GM23248 (cell line): ENCODE measurements around the gene LTO1. TPM values are rescaled to one million over a fixed set of nuclear protein-coding genes. Genes with fewer than 3 reads are reported as not detected.
A peak's percentile ranks its signal among the peaks of the same experiment; 100 is the strongest.

Experiments used
- DNase-seq: peaks from one replicate; pipeline ENCODE4 v3.0.0-alpha.2; 2015
- H2AFZ ChIP-seq: fragments of 200-600 bp; sonication (generic); 2 replicates; pipeline ENCODE4 v1.6.1; 2016; ENCODE audit warnings: antibody characterized with exemption
- H3F3A ChIP-seq: fragments of 200-600 bp; sonication (generic); 2 replicates; pipeline ENCODE4 v1.6.1; 2016; ENCODE audit warnings: mild to moderate bottlenecking, antibody characterized with exemption, mixed run types; ENCODE audit not compliant: insufficient read depth
- H3K27ac ChIP-seq: fragments of 200-600 bp; sonication (generic); 2 replicates; pipeline ENCODE4 v1.5.1; 2016; ENCODE audit warnings: mild to moderate bottlenecking
- H3K27me3 ChIP-seq: fragments of 200-600 bp; sonication (generic); replicated peaks from 2 replicates; pipeline ENCODE4 v1.6.1; 2016; ENCODE audit warnings: mild to moderate bottlenecking; ENCODE audit not compliant: insufficient read depth
- H3K36me3 ChIP-seq: fragments of 200-600 bp; sonication (generic); 2 replicates; pipeline ENCODE4 v1.6.1; 2016; ENCODE audit warnings: low read depth, mild to moderate bottlenecking
- H3K4me1 ChIP-seq: fragments of 200-600 bp; sonication (generic); 2 replicates; pipeline ENCODE4 v1.6.1; 2016; ENCODE audit warnings: mild to moderate bottlenecking; ENCODE audit not compliant: insufficient read depth
- H3K4me2 ChIP-seq: fragments of 200-600 bp; sonication (generic); one replicate; pipeline ENCODE4 v1.6.1; 2016; ENCODE audit warnings: mild to moderate bottlenecking; ENCODE audit not compliant: unreplicated experiment
- H3K4me3 ChIP-seq: fragments of 200-600 bp; sonication (generic); 2 replicates; pipeline ENCODE4 v1.5.1; 2016; ENCODE audit warnings: mild to moderate bottlenecking
- H3K79me2 ChIP-seq: fragments of 200-600 bp; sonication (generic); 2 replicates; pipeline ENCODE4 v1.6.1; 2016; ENCODE audit warnings: mild to moderate bottlenecking; ENCODE audit not compliant: insufficient read depth
- H3K9ac ChIP-seq: fragments of 200-600 bp; sonication (generic); 2 replicates; pipeline ENCODE4 v1.6.1; 2016; ENCODE audit warnings: mild to moderate bottlenecking
- H3K9me2 ChIP-seq: fragments of 200-600 bp; sonication (generic); 2 replicates; pipeline ENCODE4 v1.6.1; 2016; ENCODE audit warnings: mixed run types, mild to moderate bottlenecking, moderate library complexity; ENCODE audit not compliant: insufficient read depth
- H3K9me3 ChIP-seq: fragments of 200-600 bp; sonication (generic); one replicate; pipeline ENCODE4 v1.6.1; 2017; ENCODE audit warnings: low read depth
- H4K20me1 ChIP-seq: fragments of 200-600 bp; sonication (generic); 2 replicates; pipeline ENCODE4 v1.6.0; 2016; ENCODE audit not compliant: insufficient read depth
- EZH2 ChIP-seq: fragments of 200-600 bp; sonication (generic); IDR thresholded peaks from 2 replicates; pipeline ENCODE4 v1.6.1; 2018; ENCODE audit warnings: antibody characterized with exemption, mild to moderate bottlenecking; ENCODE audit not compliant: insufficient read depth, poor library complexity, severe bottlenecking
- EZH2phosphoT487 ChIP-seq: fragments of 200-600 bp; sonication (generic); IDR thresholded peaks from 2 replicates; pipeline ENCODE4 v1.6.1; 2018; ENCODE audit warnings: antibody characterized with exemption, moderate library complexity, mild to moderate bottlenecking, low read depth; ENCODE audit not compliant: insufficient read depth
- WGBS, 2 experiments: methylation state at CpG; one replicate each; pipeline ENCODE4 v1.1.6; 2015 to 2017; ENCODE audit warnings: low lambda C conversion rate in 2 of 2, low coverage in 1 of 2; ENCODE audit errors: missing lambda C conversion rate in 2 of 2; 5-methylcytosine and 5-hydroxymethylcytosine counted together
- in situ Hi-C: fragments of 300-500 bp; cut with MboI; formaldehyde crosslinking; loops from 2 replicates; pipeline ENCODE4 v1.15.0; 2020
- polyA plus RNA-seq: library from polyadenylated mRNA; unstranded; fragments of >200 nt; fragmentation: Nextera tagmentation; extraction: Ambion mirVana; gene quantifications from 2 replicates; pipeline ENCODE4 v1.2.1, GENCODE V29; 2016
- total RNA-seq: library from RNA; depleted of rRNA; stranded (reverse); fragments of >200 nt; shearing (Covaris generic); gene quantifications from 2 replicates; pipeline ENCODE4 v1.2.3, GENCODE V29; 2014

The LTO1 gene
- total and polyA plus RNA-seq, 2 experiments from 2014 or later: 20.6 to 26.2 TPM

DNA sequence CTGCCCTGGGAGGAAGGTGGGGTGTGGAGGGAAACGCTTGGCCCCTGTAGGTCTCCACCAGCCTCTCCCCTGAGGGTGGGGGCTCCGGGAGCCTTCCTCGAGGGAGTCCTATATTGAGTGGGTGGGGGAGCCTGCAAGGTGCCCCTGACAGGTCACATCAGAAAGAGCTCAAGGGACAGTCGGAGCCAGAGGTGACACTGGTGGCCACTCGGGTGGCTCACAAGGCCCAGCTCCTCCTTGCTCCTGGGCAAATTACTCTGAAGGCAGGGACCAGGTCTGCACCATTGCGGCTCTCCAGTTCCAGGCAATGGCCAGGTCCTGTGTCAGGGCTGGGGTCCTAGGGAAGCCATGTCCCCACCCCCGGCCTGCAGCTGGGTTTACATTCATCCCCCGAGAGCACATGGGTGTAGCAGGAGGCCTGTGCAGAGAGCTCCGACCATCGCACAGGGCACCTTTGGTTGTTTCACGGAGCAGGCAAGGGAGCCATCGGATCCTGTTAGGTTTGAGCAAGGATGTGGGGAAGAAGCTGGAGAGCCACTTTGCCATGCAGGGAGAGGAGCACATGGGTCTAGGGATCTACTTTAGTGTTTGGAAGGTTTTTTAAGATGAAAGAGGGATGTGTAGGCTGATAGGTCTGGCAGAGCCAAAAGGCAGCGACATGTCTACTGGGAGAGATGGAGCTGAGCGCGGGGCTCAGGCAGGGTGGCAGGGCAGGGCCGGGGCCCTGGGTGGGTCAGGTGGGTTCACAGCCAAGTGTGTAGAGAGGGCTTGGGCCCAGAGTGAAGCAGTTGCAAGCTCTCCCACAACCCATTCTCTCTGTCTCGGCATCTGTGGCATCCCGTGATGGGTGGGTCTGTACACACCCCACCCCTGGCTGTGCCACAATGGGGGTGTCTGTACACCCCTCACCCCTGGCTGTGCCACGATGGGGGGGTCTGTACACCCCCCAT is 19.4 kb downstream of the LTO1 start:
- Histone ChIP-seq H3K4me2 (no peak overlapping the region), H3K36me3 (peaks cover 37% of the 10 kb centered on the region), H3K27ac (peak overlapping the region; percentile 9; the same call in 1 of the 2 replicates), H4K20me1 (peaks cover 11% of the 10 kb centered on the region), H3K9ac (no peak overlapping the region), H3K9me2 (no peaks in the 10 kb centered on the region), H3K27me3 (no peaks in the 10 kb centered on the region), H3K79me2 (peaks cover 2% of the 10 kb centered on the region), H3K4me1 (no peaks in the 10 kb centered on the region), H3K9me3 (no peaks in the 10 kb centered on the region), H3F3A (peaks cover 60% of the 10 kb centered on the region), H2AFZ (no peak overlapping the region), H3K4me3 (no peak overlapping the region)
- in situ Hi-C loops: loop anchor here (5.0 kb wide), 1 partner anchor 548 kb away; no protein-coding TSS in a partner anchor
- TF ChIP-seq EZH2 (no peak), EZH2phosphoT487 (no peak)
- 77 to 80% methylated on average over 19 of the region's 19 CpGs for whole genome bisulfite sequencing, 2 experiments
- peak; percentile 28 for DNase-seq

DNA sequence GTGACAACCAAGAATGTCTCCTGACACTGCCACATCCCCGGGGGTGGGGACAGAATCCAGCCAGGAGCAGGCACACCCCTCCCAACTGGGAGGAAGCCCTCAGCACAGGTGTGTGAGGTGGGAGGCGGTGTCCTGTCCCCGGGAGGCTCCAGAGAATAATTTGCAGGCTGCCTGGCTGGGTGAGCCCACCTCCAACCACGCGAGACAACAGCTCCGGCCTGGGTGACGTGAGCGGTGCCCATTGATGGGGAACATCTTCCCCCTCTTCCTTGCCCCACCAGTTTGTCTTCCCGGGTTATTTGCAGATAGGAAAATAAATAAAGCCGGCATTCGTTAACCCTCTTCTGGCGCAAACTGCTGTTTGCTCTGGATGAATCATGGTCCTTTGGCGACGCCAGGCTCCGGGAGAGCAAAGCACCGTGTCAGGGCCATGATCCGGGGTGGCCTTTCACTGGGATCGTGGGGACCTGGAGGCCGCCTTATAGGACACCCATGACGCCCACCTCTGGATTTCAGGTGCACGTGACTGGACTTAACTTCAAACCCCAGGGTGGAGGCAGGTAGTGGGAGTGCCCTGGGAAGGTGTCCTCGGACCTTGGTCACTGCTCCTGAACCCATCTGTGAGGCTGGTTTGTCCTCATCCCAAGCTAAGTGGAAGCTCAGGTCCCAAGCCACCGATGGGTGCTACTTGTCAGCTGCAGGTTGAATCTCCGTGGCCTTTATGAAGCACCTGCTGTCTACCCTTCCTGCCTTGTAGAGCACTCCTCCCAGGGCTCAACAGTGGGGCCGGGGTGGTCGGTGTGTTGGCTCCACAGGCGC is 20.3 kb downstream of the LTO1 start:
- Histone ChIP-seq H3K9ac (no peak overlapping the region), H3K27me3 (no peaks in the 10 kb centered on the region), H3K9me3 (no peaks in the 10 kb centered on the region), H3K4me1 (no peaks in the 10 kb centered on the region), H3K4me3 (no peak overlapping the region), H4K20me1 (peaks cover 11% of the 10 kb centered on the region), H3F3A (peaks cover 61% of the 10 kb centered on the region), H3K4me2 (no peak overlapping the region), H3K79me2 (peaks cover 11% of the 10 kb centered on the region), H3K27ac (peak overlapping the region; percentile 9), H3K9me2 (no peaks in the 10 kb centered on the region), H2AFZ (no peak overlapping the region), H3K36me3 (peaks cover 43% of the 10 kb centered on the region)
- in situ Hi-C loops: loop anchor here (5.0 kb wide), 1 partner anchor 548 kb away; no protein-coding TSS in a partner anchor
- peak; percentile 70 for DNase-seq
- 42 to 43% methylated on average over 27 of the region's 27 CpGs for WGBS, 2 experiments
- TF ChIP-seq EZH2 (no peak), EZH2phosphoT487 (no peak)

- H3K4me3 ChIP-seq: no peak overlapping the region
- no peak for TF ChIP-seq EZH2phosphoT487
- no peak for TF ChIP-seq EZH2
- H3K27ac ChIP-seq: peak overlapping the region; percentile 9
- in situ Hi-C loops: no loop called here
- H3K79me2 ChIP-seq: peaks cover 19% of the 10 kb centered on the region
- peak; percentile 31 for DNase-seq
- no peaks in the 10 kb centered on the region for H3K9me2 ChIP-seq
- no peaks in the 10 kb centered on the region for H3K27me3 ChIP-seq
- peaks cover 69% of the 10 kb centered on the region for H3F3A ChIP-seq
- no peak overlapping the region for H3K9ac ChIP-seq
- peaks cover 11% of the 10 kb centered on the region for H4K20me1 ChIP-seq
- no peak overlapping the region for H2AFZ ChIP-seq
- peaks cover 50% of the 10 kb centered on the region for H3K36me3 ChIP-seq
- no peaks in the 10 kb centered on the region for H3K4me1 ChIP-seq
- 88 to 90% methylated on average over 35 to 38 of the region's 38 CpGs for WGBS, 2 experiments
- no peak overlapping the region for H3K4me2 ChIP-seq
- H3K9me3 ChIP-seq: no peaks in the 10 kb centered on the region
Measured at GRCh38 chr11:69654001-69654659, 21.0 kb downstream of the LTO1 start.
